ENCODE results near the gene ACTRT2. TPM values are rescaled to one million over a fixed set of nuclear protein-coding genes. Genes with fewer than 3 reads are reported as not detected.

Gene ACTRT2
- polyA plus RNA-seq, 3 donors, result not detected

DNA sequence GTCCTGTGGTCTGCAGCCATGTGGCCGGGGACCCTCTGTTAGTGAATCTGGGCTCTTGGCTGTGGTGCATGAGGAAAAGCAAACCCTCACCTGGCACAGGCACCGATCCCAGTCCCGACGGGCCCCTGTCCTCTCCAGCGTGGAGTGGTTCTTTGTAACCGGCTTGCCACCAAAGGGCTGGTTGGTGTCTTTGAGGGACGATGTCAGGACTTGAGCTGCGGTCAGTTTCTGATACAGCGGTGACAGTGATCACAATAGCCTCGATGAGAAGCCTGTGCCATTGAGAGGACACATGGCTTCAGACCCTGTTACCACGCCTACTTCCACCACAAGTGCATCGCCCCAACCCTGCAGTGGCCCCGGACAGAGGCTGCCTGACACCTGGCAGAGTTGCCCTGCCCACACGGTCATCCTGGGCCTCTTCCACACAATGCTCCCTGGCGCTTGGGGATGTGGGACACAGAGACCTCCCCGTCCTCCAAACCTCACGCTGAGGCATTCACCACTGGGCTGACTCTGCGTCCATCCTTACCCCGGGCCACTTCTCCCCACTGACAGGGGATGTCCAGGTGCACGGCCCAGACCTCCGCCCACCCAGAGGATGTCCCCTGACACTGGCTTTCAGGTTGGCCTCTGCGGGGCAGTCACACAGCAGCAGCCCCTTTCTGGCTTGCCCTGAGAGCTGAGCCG is 18.8 kb upstream of the ACTRT2 start:
- DNase-seq, result no peak

DNA sequence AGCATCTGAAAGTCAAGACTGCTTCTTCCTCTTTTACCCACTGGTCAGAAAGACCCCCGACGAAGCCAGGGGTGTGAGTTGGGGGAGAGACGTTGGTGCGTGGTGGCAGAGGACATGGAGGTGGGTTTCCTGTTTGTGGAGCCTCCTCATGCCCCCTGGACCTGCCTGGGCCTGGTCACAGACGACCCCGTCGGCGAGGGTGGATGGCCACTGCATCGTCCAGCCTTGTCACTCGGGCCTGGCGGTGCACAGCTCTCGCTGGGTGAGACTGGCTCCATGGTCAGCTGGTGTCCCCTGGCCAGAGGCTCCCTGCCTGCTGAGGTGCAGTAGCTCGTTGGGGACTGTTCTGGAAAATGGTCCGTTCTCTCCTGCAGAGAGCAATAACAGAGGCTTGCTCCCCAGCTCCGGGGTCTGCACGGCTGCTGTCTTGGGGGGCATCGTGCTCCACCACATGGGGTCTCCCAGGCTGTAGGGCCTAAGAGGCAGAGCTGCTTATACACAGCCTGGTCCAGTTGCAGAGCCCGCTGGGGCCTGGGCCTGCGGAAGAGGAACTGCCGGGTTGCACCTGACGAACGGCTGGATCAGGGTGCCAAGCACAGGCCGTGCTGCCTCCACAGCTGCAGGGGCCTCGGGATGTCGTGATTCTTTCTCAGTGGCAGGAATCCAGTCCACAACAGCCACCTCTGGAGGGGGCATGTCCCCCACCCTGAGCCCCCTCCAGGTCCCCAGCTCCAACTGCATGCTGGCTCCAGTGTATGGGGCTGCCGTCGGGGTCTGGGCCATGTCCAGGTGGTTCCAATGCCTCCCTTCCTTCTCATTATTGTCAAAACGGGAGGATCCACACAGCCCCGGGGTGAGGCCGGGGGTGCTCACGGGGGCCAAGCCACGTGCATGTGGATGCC is 18.0 kb upstream of the ACTRT2 start:
- no peak for DNase-seq

DNA sequence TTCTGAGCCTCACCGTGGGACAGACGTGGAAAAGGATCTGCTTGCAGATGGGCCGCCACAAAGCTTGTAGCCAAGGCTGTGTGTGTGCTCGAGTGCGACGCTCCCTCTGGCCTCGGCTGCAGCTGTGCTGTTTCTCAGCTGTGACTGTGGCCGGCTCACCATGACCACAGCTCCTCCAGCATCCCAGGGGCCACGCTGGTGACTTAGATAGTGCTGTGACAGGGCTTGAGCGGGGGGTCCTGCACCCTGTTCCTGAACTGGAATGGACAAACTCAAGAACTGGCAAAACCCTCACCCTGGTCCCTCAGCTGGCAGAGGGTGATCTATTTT is 17.4 kb upstream of the ACTRT2 start:
- DNase-seq, result no peak

DNA sequence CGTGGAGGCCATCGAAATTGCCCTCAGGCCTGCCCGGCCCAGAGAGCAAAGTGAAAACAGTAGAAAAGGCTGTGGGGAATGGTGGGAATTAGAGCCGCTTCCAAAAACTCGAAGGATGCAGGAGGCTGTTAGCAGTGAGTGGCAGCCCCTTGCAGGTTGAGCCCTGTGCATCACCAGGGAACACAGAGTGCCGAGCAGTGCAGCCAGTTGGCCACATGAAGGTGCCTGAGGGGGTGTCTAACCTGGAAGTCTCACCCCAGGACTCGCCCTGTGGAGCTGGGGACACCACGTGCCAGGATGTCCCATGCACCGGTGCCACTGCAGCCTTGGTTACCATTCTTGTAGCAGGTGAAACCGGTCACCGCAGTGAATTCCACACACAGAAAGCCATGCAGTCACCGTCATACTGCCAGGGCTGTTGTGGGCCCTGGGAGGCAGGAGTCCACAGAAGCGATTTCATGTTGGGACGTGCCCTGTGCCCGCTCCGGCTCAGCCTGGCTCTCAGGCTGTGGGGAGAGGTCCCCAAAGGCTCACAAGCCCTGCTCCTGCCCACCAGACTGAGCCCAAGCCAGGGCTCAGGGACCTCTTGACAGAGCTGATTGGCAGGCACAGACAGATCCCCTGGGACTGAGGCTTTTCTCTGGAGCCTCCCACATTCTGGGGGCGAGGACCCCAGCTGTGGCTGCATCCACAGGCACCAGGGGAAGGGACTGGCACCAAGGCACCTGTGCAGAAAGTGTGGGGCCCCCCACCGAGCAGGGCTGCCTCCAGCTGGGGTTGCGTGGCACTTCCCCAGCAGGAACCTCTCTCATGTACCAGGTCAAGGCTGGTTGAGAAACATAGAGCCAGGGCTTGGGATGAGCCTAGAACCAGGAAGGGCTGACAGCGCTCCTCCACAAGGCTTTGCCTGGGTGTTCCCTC is 16.7 kb upstream of the ACTRT2 start:
- DNase-seq, result no peak

DNA sequence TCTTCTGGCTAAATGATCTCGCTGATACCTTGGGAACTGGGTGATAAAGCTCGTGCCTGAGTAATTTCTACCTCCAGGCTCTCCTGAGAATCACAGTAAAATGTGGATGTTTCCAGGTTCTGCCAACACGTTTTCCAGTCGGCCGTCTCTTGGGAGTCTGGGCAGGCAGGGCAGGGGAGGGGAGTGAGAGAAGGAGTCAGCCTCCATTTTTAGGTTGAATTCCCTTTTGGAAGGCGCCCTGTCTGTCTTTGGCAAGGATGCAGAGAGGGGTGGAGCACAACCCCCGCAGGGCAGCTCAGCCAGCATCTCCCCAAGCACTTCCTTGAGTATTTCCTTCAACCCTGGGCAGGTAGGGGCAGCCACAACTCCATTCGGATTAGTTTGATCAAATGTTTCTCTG is 15.5 kb upstream of the ACTRT2 start:
- DNase-seq, result no peak

DNA sequence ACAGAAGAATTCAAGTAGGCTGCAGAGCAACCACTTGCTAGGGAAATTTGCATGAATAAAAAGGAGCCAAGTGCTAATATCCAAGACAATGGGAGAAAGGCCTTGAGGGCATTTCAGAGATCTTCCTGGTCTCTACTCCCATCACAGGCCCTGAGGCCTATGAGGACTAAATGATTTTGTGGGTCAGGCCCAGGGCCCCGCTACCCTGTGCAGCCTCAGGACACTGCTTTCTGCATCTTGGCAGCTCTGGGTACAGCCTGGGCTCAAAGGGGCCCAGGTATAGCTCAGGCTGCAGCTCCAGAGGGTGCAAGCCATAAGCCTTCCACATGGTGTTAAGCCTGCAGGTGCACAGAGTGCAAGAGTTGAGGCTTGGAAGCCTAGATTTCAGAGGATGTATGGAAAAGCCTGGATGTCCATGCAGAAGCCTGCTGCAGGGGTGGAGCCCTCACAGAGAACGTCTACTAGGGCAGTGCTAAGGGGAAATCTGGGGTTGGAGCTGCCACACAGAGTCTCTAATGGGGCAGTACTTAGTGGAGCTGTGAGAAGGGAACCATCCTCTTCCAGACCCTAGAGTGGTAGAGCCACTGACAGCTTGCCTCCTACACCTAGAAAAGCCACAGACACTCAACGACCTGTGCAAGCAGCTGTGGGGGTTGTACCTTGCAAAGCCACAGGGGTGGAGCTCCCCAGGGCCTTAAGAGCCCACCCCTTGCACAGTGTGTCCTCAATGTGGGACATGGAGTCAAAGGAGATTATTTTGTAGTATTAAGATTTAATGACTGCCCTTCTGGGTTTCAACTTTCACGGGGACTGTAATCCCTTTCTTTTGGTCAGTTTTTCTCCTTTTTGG is 13.7 kb upstream of the ACTRT2 start:
- no peak for DNase-seq

DNA sequence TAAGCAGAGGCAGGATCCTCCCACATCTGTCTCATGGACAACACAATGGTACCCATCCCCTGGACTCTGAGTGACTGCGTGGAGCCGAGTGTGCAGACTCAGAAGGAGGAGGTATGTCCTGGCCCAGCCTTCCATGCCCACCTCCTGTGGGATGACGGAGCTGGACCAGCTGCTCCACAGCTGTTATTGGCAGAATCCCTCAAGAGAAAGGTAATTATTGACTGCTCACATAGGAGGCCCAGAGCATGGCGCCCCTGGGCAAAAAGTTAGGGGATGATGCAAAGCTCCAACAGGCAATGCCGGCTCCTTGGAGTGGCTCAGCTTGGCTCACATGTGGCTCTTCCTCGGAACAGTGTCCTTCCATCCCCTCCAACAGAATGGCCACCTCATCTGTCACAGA is 12.2 kb upstream of the ACTRT2 start:
- DNase-seq, result no peak

DNA sequence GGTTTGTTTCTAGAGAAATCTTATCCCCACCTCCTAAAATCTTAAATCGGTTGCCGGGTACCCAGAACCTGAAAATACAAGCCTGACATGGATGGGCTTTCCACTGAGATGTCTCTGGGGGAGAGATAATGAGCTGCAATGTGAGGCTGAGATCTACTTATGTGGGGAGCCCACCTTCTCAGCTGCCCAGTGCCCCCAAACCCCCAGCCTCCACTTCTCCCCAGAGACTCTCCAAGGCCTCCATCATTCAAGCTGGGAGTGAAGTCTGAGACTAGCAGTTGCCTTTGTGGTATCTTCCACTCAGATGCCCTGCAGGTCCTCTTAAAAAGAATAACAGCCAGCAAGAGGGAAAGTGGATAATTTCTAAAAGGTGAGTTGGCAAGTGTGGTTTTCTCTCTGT is 11.7 kb upstream of the ACTRT2 start:
- no peak for DNase-seq

DNA sequence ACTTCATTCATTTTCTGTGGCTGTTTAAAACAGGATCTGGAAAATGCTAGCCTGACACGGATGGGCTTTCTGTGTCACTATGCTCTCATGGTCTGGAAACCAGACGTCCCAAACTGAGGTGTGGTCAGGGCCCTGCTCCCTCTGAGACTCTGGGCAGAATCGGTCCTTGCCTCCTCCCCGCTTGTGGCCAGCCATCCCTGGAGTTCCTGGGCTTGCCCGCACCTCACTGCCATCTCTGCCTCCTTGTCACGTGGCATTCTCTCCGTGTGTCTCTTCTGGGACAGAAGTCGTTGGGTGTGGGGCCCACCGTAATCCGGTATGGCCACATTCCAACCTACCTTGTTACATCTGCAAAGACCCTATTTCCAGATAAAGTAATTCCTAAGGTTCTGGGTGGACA is 10.1 kb upstream of the ACTRT2 start:
- no peak for DNase-seq

DNA sequence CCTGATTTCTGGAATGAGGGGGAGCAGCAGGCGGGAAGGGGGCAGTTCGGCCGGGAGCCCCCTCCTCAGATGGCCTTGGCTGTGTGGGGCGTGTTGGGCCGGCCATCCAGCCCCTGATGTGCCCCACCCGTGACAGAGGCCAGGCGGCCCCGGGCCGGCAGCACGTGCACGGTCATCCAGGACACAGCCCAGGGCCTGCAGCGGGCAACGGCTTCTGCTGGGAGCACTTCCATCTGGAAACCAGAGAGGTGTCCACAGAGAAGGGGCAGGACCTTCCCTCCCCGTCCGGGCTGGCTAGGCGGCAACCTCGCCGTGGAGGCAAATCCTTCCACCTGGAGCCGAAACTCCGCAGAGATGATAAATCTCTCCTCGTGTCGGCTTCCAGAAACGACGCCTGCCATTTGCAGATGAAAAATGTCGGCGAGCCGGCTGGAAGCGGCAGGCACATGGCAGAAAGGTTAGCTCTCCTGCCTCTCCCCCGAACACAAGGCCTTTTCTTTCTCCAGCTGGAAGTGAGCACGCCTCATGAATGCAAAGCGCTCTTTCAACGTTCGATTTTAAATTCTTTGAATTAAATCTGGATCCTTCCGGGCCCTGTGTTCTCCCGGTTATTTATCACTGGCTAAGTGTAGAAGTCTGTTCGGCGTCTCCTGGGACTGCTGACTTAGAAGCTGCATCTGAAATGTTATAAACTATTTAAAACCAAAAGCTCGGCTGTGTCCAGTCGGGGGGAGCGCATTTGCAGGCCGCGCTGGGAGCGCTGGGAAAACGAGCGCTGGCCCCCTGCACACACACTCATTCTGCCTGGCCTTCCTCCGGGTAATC is 9.4 kb upstream of the ACTRT2 start:
- peak; percentile 57 for DNase-seq

DNA sequence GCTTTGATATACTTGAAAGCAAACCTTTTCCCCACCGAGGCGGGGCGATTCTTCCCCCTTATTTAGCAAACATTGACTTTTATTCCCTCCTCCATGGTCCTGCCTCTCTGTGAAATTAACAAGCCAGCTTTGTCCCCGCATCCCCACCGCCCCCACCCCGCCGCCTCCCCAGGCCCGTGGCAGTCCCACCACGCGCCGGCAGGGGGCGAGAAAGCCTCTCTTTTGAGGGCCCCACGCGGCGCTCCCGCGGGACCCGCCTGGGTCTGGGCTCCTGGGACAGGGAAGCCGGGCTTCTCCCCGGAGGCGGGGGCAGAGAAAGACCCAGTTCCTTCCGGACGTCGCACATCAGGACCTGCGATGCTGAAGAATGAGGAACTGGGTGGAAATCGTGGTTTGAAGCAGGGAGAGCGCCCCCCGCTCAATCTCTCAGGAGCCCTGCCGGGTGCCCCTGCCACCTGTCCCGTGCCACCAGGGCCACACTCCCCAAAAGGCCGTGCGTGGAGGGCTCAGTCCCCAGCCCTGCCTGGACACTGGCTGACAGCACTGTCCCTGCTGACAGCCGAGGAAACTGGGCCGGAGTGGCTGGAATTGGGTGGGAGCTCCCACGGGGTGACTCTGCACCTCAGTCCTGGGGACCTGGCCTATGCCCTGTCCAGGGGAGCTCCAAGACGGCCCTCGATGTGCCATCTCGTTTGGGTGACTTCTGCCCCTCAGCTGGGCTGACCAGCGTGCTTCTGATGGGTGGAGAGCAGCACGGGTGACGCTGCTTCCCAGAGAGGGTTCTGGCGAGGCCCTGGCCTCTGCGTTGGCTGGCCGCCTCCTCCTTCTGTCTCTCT is 8.6 kb upstream of the ACTRT2 start:
- no peak for DNase-seq

DNA sequence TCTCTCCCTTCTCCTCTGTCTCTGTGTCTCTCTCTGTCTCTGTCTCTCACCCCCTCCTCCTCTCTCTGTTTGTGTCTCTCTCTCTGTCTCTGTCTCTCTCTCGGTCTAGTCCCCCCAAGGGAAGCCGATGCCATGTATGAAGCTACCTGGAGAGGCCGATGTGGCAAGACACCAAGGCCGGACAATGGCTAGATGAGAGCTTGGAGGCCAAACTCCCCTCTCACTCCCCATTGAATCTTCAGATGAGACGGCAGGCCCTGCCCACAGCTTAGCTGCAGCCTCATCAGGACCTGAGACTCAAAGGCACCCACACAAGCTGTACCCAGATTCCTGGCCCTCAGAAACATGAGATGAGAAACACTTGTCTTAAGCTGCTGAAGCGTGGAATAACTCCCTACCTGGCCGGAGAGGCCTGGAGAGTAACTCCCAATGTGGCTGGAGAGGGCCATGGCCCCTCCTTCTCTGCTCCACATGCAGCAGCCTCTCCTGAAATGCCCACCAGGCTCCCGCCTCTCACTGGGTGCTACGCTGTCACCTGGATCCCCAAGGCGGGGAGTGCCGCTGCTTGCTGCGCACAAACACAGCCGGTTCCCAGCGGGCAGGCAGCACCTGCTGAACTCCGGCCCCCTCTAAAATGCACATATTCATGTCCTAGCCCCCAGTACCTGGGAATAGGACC is 7.8 kb upstream of the ACTRT2 start:
- DNase-seq, result no peak

DNA sequence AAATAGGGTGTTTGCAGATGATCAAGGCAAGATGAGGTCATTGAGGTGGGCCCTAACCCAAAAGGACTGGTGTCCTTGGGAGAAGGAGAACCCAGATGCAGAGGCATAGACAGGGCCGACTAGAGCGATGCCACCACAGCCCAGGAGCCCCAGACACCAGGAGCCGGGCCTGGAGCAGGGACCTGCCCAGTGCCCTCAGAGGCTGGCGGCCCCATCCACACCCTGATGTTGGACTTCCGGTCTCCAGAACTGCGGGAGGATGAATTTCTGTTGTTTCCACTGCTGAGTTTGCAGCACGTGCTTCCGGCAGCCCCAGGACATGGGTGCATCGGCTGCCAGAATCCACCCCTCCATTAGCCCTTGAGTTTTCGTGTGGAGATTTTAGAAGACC is 7.2 kb upstream of the ACTRT2 start:
- DNase-seq, result no peak

DNA sequence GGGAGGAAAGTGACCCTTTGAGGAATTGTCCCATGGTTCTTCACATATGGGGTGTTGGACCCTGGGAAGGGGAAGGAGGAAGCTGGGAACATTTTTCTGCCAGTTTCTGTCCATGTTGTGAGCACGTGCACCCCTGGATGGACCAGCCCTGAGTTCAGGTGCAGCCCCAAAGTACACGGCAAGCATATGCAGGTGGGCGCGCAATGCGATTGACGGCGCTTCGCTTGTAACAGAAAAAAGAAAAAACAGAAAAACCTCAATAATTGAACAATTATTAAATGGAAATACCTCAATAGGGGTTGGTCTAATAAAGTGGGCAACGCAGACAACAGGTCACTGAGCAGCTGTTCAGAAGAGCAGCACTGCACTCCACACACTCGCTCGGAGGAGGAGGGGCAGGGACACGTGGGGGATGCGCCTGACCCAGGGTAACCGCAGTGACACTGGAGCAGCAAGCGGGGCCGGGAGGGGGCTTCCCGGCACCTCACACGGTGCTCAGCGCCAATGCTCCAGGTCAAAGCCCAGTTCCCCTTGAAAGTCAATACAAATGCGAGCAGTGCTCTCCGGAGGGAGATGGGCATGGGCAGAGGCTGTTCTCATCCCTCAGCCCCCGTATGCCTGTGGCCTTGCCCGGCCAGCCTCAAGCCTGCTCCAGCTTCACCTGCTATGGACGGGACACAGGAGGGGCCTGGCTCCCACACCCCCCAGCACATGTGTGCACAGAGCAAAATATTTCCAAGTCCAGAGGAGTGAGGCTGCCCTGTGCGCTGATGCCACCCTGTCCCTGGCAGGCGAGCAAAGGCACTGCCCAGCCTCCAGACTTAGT is 6.6 kb upstream of the ACTRT2 start:
- DNase-seq, result no peak

DNA sequence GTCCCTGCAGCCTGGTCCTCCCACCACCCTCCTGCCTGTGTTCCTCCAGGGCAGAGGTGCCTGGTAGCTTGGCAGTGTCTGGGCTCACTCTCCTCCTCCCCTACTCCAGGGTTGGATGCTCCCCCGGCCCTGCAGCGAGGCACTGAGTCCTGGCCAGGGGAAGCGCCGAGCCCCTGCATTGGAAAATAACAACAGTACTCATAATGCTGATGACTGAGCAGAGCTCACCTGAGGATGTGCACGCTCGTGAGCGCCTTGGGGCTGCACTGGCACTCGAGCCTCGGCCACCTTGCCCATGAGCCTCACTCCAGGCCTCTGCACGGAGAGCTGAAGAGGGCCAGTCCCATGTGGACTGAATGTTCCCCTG is 6.0 kb upstream of the ACTRT2 start:
- no peak for DNase-seq

DNA sequence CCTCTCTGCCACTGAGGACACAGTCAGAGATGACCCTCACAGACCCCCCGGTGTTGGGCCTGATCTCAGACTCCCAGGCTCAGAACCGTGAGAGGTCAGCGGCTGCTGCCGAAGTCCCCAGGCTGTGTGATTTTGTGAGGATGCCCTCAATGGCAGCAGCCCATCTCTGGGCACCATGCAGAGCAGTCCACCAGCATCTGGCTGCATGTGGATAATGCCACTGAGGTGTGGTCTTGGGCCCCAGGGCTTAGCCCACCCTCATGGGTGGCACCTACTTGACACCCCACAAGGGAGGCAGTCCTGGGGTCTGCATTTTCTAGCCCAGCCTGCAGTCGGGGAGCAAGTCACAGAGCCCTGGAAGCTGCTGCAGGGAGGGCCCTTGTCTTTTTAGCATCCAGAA is 5.5 kb upstream of the ACTRT2 start:
- no peak for DNase-seq

DNA sequence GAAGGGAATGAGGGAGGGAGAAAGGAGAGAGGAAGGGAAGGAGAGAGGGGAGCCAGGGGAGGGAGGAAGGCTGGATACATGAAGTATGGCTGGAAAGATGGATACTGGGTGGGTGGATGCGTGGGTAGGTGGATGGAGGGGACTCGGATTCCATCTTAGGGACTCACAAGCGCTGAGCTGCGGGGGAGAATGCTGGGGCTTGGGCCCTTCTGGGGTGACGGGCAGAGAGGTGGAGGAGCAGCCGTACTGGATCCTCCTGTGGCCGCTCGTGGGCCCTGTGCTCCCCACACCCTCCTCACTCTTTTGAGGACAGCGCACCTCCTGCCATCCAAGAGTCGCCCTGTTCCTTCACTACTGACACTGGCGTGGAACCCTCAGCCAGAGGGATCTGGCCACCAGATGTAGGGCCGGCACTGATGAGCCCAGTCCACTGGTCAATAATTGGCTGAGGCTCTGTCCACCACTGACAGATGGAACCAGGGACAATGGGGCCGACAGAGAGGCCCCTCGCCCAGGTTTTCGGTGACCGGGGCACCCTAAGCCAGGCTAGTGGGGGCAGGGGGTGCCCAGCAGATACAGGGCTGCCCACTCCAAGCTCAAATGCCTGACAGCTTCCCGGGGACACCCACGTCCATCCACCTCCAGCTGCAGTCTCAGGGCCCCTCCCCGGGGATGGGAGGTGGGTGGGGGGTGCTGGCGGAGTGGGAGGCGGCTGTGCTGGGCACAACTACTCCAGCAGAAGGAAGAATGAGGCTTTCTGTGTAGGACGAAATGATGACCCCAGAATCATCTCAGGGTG is 4.4 kb upstream of the ACTRT2 start:
- no peak for DNase-seq
